ENCODE data around the gene MAN1A2. TPM values are rescaled to one million over a fixed set of nuclear protein-coding genes. Genes with fewer than 3 reads are reported as not detected.
A peak's percentile ranks its signal among the peaks of the same experiment; 100 is the strongest.
"Not testable (repeated sequence)": the region's sequence is repeated elsewhere in the genome, so short reads cannot be mapped to it uniquely, and the experiment has no call there.

MAN1A2 gene
- total RNA-seq, 1 donor from 2014 or later: 66.5 TPM

- Mint-ChIP-seq H3K36me3 (ENCODE audit: insufficient read depth) (no peaks in the 10 kb centered on the region), H3K4me1 (ENCODE audit: low read depth) (peaks cover 8% of the 10 kb centered on the region), H3K27ac (peak overlapping the region; percentile 25), H3K9me3 (ENCODE audit: low read depth) (no peaks in the 10 kb centered on the region), H3K27me3 (no peaks in the 10 kb centered on the region), H3K4me3 (ENCODE audit: low read depth) (no peak overlapping the region)
- DNase-seq (ENCODE audit: low spot score, unreplicated experiment): no peak
- TF ChIP-seq CTCF (IDR thresholded peaks at IDR 0.05; ENCODE audit: unreplicated experiment): no peak
Observed at GRCh38 chr1:117433943-117434342, 66.7 kb downstream of the MAN1A2 start.

- H3K4me3 Mint-ChIP-seq (ENCODE audit: low read depth): no peak overlapping the region
- H3K36me3 Mint-ChIP-seq (ENCODE audit: insufficient read depth): no peaks in the 10 kb centered on the region
- no peak for TF ChIP-seq CTCF (IDR thresholded peaks at IDR 0.05; ENCODE audit: unreplicated experiment)
- H3K9me3 Mint-ChIP-seq (ENCODE audit: low read depth): no peaks in the 10 kb centered on the region
- DNase-seq (ENCODE audit: low spot score, unreplicated experiment): no peak
- no peaks in the 10 kb centered on the region for H3K27me3 Mint-ChIP-seq
- H3K27ac Mint-ChIP-seq: no peak overlapping the region
- H3K4me1 Mint-ChIP-seq (ENCODE audit: low read depth): peaks cover 9% of the 10 kb centered on the region
Observed at GRCh38 chr1:117436513-117436912, 69.3 kb downstream of the MAN1A2 start.

- no peak for DNase-seq (ENCODE audit: low spot score, unreplicated experiment)
- no peaks in the 10 kb centered on the region for H3K27me3 Mint-ChIP-seq
- no peak for TF ChIP-seq CTCF (IDR thresholded peaks at IDR 0.05; ENCODE audit: unreplicated experiment)
- H3K9me3 Mint-ChIP-seq (ENCODE audit: low read depth): peaks cover 35% of the 10 kb centered on the region
- H3K4me1 Mint-ChIP-seq (ENCODE audit: low read depth): no peaks in the 10 kb centered on the region
- H3K27ac Mint-ChIP-seq: no peak overlapping the region
- H3K4me3 Mint-ChIP-seq (ENCODE audit: low read depth): no peak overlapping the region
- H3K36me3 Mint-ChIP-seq (ENCODE audit: insufficient read depth): peaks cover 53% of the 10 kb centered on the region
Observed at GRCh38 chr1:117447661-117448060, 80.4 kb downstream of the MAN1A2 start.

- TF ChIP-seq CTCF (IDR thresholded peaks at IDR 0.05; ENCODE audit: unreplicated experiment): no peak
- Mint-ChIP-seq H3K9me3 (ENCODE audit: low read depth) (peaks cover 21% of the 10 kb centered on the region), H3K4me1 (ENCODE audit: low read depth) (no peaks in the 10 kb centered on the region)
Observed at GRCh38 chr1:117452216-117452615, 85.0 kb downstream of the MAN1A2 start.

GRCh38 chr1:117453958-117454357 lies 86.7 kb downstream of the MAN1A2 start:
- H3K4me1 Mint-ChIP-seq (ENCODE audit: low read depth): no peaks in the 10 kb centered on the region
- DNase-seq (ENCODE audit: low spot score, unreplicated experiment): no peak
- no peak overlapping the region for H3K27ac Mint-ChIP-seq
- H3K36me3 Mint-ChIP-seq (ENCODE audit: insufficient read depth): peaks cover 36% of the 10 kb centered on the region
- peaks cover 14% of the 10 kb centered on the region for H3K9me3 Mint-ChIP-seq (ENCODE audit: low read depth)
- no peaks in the 10 kb centered on the region for H3K27me3 Mint-ChIP-seq
- no peak for TF ChIP-seq CTCF (IDR thresholded peaks at IDR 0.05; ENCODE audit: unreplicated experiment)
- no peak overlapping the region for H3K4me3 Mint-ChIP-seq (ENCODE audit: low read depth)

More at GRCh38 chr1:117452216-117452615, 85.0 kb downstream of the MAN1A2 start:
- DNase-seq (ENCODE audit: low spot score, unreplicated experiment): no peak
- Mint-ChIP-seq H3K27ac (no peak overlapping the region), H3K36me3 (ENCODE audit: insufficient read depth) (peaks cover 47% of the 10 kb centered on the region), H3K27me3 (no peaks in the 10 kb centered on the region), H3K4me3 (ENCODE audit: low read depth) (no peak overlapping the region)

GRCh38 chr1:117458410-117458809 lies 91.2 kb downstream of the MAN1A2 start:
- H3K4me3 Mint-ChIP-seq (ENCODE audit: low read depth); H3K4me1 Mint-ChIP-seq (ENCODE audit: low read depth); H3K27me3 Mint-ChIP-seq; DNase-seq (ENCODE audit: low spot score, unreplicated experiment); H3K27ac Mint-ChIP-seq; H3K9me3 Mint-ChIP-seq (ENCODE audit: low read depth): not testable (repeated sequence)
- peaks cover 13% of the 10 kb centered on the region for H3K36me3 Mint-ChIP-seq (ENCODE audit: insufficient read depth)

Data from progenitor cell of endocrine pancreas (in vitro differentiated cells).